HG03571 (cell line): ENCODE data around the gene TBC1D14.

Source experiments
- ATAC-seq: cut with Tn5 transposase; IDR thresholded peaks from one replicate; pipeline ENCODE4 v1.9.1; 2021; ENCODE audit not compliant: unreplicated experiment

The TBC1D14 gene

GRCh38 chr4:6992728-6993677 lies 83.4 kb downstream of the TBC1D14 start:
- no peak for ATAC-seq

DNA sequence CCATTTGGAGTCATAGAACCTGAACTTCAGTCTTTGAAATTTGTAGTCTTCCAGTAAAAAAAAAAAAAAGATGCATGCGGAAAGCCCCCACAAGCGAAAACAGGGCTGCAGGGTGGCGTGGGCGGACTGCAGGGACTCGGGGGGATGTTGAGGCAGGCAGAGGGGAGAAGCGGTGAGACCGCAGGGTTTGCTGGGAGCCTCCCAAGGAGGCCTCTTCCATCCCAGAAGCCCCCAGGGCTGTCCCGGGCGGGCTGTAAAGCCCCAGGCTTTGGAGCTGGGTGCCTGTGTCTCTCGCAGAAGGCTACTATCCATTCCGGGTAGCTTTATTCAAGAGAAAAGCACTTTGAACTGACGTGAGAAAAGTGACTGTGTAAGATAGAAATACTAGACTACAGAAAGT lies 86.9 kb downstream of the TBC1D14 start:
- no peak for ATAC-seq

DNA sequence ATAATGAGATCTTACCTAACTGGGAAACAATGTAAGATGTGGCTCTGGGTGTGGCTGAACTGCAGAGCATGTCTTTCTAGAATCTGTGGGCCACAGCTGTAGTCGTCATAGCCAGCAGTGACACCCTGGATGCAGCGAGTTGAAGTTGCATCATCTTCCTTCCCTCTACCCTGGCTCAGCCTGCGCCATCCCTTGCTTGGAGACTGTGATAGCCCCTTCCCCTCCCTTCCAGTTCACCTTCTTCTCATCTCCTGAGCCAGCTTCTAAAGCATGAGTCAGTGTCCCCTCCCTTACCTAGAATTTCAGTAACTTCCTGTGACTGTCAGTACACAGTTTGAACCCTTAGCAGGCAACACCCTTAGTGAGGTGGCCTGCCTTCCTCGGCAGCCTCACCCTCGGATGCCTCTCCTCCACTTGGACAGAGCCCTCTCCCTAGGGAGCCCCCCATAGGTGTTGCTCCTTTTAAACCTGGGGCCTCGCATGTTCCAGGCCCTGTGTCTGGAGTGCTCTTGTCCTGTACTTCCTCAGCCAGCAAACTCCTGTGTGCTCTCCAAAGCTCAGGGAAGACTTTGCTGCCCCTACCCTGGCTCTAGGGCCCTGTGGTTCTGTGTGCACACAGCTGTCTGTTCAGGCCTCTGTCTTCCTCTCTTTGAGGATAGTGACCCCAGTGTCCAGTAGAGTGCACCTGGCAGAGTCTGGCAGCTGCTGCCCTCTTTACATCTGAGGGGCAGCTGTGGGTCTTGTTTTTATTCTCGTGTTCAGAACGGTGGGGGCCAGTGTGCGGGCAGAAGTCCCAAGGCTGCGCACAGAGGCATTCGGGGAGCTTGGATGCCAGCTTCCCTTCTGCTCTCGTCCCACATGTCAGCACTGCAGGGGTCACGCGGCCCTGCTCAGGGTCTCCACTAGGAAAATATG lies 89.8 kb downstream of the TBC1D14 start:
- no peak for ATAC-seq

- ATAC-seq: no peak
Measured at GRCh38 chr4:7000421-7001176, 91.0 kb downstream of the TBC1D14 start.

GRCh38 chr4:7001271-7001670 lies 91.6 kb downstream of the TBC1D14 start:
- no peak for ATAC-seq

DNA sequence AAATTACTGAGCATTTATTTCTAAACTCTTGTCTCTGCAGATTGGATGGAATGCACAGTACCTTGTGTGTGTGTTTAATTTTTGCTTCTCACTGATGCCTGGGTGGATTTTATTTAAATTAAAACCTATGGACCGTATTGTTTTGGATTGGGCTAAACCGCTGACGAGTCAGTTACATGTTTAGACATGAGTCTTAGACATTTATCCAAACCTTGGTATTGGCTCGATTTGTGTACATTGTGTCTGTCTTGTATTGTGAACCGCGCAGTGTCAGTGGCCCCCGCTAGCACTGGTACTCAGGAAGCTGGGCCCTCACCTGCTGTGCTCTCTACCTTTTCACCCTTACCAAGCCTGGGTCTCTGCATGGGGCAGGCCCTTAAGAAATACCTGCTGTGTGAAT lies 92.7 kb downstream of the TBC1D14 start:
- ATAC-seq: no peak

- ATAC-seq: no peak
Measured at GRCh38 chr4:7003176-7003878, 93.7 kb downstream of the TBC1D14 start.

DNA sequence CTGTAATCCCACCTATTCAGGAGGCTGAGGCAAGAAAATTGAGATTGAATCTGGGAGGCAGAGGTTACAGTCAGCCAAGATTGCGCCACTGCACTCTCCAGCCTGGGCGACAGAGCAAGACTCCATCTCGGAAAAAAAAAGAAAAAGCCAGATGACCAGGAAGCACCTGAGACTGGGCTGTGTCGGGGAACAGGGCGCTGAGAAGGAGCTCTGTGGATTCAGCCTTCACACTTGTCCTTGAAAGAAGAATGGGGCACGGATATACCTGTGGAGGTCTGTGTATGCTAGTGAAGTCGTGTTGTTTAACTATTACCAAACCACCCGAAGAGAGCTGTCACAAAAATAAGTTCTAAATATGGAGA lies 94.2 kb downstream of the TBC1D14 start:
- no peak for ATAC-seq

DNA sequence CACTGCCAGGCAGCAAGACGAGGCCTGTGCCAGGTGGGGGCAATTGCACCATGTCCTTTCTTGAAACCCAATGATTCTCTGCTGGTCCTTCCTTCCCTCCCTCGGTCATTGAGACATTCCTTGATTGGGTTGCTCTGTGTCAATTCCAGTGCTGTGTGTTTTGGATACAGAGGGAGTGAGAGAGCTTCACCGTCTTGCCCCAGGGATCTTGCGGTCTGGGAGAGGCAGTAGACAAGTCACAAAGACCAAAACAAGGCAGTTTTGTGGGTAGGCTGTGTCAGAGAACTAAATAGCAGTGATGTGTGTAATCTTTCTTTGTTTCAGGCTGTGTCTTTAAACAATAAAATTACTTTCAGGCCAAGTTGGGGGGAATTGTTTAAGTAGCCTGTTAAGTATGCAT lies 94.7 kb downstream of the TBC1D14 start:
- no peak for ATAC-seq

- ATAC-seq: no peak
Measured at GRCh38 chr4:7005571-7005970, 95.9 kb downstream of the TBC1D14 start.

DNA sequence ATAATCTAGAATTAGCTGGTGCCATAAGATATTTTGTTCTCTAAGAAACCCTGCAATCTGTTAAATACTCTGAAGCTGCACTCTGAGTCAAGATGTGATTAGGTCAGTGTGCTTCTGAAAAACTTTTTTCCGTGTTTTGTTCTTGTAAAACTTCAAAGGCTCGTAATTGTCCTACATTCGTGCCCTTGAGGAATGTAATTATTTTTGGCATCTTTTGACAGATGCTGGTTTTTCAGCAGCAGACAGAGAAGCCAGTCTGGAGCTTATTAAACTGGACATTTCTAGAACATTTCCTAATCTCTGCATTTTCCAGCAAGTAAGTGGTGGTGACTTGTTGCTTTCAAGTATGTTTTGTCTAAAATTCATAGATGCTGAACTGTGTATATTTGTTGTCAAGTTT lies 96.8 kb downstream of the TBC1D14 start:
- ATAC-seq: no peak

DNA sequence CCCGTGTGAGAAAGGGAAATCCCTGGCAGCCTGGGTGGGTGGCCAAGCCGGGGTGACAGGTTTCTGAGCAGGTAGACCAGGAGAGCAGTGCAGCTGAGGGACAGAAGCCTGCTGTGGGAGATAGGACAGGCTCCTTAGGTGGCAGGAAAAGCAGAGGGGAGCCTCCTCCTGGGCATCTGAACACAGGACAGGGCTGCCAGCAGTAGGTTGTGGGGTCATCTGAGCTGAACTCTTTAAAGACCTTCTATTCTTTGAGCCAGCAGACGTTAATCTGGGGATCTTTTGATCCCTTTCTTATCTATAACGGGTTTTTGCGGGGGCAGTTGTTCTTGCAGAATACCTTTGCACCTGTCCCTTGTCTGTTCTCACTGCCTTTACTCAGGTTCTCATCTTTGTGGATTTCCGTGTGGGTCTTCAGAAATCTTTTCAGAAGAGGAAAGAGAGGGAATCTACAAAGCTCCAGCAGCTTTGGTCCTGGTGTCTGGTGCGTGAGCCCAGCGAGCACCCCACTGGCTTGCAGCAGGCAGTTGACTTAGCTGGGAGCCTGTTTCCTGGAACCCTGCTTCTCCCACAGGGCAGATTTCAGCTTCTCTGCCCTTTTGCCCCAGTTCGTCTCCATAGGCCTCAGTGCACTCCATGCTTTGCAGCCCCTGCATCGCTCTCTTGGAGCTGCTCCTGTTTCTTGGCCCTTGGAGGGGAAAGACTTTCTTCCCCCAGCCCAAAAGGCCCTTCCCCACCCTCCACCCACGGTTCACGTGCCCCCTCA lies 97.7 kb downstream of the TBC1D14 start:
- ATAC-seq: no peak

DNA sequence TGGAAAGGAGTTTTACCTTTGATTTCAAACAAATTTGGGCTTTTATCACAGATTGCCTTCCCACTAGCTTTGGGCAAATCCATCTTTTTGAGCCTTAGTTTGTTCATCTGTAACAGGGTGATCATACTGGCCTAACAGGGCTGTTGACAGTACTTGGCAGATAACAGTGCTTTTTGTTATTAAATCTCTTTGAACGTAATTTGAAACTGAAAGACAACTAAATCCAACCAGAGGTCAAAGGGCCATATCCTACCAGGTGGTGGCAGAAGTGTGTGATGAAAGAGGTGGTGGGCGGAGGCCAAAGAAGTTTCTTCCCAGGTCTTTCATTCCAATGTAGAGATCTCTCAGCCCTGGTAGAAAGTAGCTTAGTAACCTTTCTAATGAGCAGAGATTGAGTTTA lies 98.3 kb downstream of the TBC1D14 start:
- no peak for ATAC-seq

GRCh38 chr4:7009564-7009963 lies 99.9 kb downstream of the TBC1D14 start:
- no peak for ATAC-seq

DNA sequence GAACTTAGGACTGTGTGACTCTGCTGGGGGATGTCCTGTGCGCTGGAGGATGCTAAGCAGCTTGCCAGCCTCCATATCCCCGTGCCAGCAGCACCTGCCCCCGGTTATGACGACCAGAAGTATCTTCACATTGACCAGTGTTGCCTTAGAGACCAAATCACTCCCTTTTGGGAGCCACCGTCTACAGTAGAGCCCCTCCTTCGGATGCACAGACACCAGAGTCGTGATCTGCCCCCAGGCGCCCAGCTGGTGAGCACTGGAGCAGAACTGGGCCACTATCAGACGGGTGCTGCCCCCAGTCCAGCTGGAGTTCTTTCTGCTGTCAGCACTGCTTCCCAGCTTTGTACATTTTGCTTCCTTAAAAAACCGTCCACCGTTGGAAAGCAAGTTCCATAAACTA lies 103.5 kb downstream of the TBC1D14 start:
- ATAC-seq: no peak

DNA sequence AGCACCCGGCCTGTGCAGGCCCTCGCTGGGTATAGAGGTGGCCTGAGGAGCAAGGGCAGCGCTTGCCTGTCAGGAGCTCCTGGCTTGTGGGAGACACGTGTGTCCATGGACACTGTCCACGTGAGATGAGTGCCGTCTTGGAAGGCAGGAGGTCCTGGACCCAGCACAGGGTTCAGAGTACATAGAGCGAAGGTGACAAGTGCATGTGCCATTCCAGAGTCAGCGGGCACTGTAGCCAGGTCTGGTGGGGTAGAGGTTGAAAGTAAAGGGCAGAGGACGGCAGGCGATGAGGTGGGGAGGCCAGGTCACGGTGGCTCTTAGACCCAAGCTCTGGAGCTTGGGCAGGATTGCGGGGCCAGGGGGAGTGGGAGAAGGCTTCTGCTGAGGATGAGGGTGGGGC lies 105.2 kb downstream of the TBC1D14 start:
- no peak for ATAC-seq

DNA sequence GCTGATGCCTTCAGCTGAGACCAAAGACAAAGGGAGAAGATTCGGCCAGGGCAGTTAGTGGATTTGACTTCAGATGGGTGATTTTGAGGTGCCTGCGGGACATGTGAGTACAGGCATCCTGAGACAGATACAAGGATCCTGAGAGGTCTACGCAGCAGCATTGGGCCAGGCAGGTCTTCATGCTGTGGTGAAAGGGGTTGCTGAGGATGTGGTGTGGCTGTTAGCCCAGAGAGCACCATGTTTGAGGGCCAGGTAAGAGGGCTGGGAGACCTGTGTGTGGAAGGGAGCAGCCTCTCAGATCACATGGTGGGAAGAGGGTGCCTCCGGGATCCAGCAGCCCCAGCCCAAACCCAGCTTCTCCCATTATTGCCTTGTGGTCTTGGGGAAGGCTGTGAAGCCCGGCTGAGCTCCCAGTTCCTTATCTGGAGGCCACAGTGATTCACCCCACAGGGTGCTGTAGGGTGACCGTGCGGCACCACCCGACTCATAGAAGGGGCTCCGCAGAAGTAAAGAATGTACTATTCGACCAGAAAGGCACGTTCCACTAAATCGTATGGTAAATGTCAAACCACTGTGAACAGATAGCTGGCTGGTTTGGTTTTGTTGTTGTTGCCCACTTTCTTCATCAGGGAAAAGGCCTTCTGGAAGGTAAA lies 105.9 kb downstream of the TBC1D14 start:
- ATAC-seq: no peak

DNA sequence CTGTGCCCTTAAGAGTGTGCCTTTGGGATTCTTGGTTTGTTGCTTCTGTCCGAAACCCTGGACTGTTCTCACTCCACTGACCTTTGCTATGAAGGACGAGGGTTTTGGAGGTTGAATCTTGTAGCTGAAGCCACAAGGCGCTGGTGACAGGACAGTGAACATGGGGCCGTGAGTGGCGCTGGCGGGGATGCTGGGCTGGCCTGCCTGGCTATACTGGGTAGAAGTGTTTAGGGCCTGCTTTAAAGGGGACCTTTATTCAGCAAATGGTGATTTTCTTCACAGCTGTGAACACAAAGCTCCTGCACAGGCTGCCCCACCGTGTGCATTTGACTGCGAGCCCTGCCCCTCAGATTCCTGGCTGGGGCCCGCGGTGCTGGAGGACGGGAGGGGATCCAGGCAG lies 106.5 kb downstream of the TBC1D14 start:
- no peak for ATAC-seq

DNA sequence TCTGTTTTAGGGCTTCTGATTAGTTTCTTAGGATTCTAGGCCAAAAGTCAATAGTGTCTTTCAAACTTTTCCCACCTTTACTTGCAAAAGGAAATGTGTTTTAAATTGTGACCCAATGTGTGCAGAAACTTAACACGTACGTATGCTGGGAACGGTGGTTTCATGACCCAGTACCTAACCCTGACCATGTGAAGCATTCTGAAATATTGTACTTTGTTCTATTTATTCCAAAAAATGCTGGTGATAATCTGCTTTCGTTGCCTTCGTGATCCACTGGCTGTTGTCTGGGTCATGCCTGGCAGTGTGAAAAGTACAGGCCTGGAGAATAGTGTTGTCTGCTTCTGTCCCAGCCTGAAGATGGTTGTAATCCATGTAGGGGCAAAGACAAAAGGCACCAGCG lies 106.9 kb downstream of the TBC1D14 start:
- no peak for ATAC-seq
